Measurements from ENCODE around the gene SLC13A3. TPM values are rescaled to one million over a fixed set of nuclear protein-coding genes. Genes with fewer than 3 reads are reported as not detected.

The SLC13A3 gene
- total RNA-seq, 1 donor from 2014 or later: 7.4 TPM

DNA sequence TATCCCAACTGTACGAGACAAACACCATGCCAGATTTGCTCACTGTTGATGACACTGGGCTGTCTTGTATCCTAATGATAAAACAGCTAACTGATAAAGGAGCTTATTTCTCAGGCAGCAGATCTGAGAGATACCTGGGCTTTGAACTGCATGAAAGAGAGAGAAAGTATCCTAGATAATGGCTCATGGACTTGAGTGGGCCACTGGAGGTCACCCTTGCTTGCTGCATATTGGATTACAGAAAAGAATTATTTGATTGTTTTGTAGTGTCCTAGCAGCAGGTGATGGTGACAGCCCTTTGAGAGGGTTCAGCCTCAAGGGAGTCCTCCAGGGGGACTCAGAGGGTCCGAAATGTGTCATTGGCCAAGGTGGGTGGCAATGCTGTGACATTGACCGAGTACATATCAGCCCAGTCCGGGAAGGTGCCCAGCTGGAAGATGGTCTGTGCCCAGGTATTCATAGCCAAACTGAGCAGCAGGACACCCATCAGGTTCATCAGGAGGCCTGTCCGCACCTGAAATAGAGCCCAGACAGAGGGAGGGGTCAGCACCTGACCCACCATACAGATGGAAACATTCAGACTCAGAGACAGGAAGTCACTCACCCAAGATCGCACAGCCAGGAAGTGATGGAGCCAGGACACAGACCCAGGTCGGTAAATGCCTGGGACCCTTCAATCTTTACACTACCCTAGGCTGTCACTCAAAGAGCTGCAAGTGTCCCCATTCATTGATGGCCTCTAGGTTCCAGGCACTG lies 91.4 kb downstream of the SLC13A3 start:
- H3K27me3 Mint-ChIP-seq (ENCODE audit: insufficient read depth, low read depth): peaks cover 8% of the 10 kb centered on the region
- Histone ChIP-seq H4K20me1 (ENCODE audit: low read depth) (no peaks in the 10 kb centered on the region), H3K36me3 (no peaks in the 10 kb centered on the region), H3K9ac (no peak overlapping the region), H3K4me2 (no peak overlapping the region), H3K4me3 (no peak overlapping the region), H3K4me1 (peaks cover 28% of the 10 kb centered on the region), H3K27me3 (peaks cover 3% of the 10 kb centered on the region), H3K9me3 (ENCODE audit: low read depth) (no peaks in the 10 kb centered on the region), H2AFZ (replicated peaks) (no peak overlapping the region), H3K79me2 (ENCODE audit: low read depth) (no peaks in the 10 kb centered on the region), H3F3A (ENCODE audit: low read depth) (peaks cover 29% of the 10 kb centered on the region), H3K27ac (no peak overlapping the region)
- no peaks in the 10 kb centered on the region for H3K36me3 Mint-ChIP-seq
- TF ChIP-seq CTCF (IDR thresholded peaks at IDR 0.05) (no peak), EZH2 (IDR thresholded peaks at IDR 0.05) (no peak), EZH2phosphoT487 (IDR thresholded peaks at IDR 0.05) (no peak)
- H3K27ac Mint-ChIP-seq: peak overlapping the region; percentile 23
- H3K4me1 Mint-ChIP-seq: peaks cover 39% of the 10 kb centered on the region
- no peak for DNase-seq (ENCODE audit: low spot score)
- H3K9me3 Mint-ChIP-seq: no peaks in the 10 kb centered on the region
- no peak overlapping the region for H3K4me3 Mint-ChIP-seq

DNA sequence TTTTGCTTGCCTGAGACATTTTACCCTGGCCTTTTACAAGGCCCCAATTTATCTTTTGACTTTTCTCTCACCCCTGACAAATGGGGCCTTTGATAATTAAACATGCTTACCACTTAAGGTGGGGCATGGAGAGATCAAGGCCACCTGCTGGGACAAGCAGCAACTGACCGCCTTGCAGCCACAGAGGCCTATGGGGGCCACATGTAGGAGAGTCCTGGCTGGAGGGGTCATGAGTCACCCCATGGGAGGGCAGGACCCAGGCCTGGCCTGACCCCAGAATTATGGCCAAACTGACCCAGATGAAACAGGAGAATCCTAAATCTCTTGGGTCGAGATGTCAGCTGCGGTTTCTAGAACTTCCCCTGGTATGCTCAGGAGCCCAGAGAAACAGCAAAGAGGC lies 92.3 kb downstream of the SLC13A3 start:
- no peaks in the 10 kb centered on the region for H3K9me3 ChIP-seq (ENCODE audit: low read depth)
- H3K4me2 ChIP-seq: peak overlapping the region; percentile 43
- H3K36me3 Mint-ChIP-seq: no peaks in the 10 kb centered on the region
- H3K27ac ChIP-seq: no peak overlapping the region
- no peak for DNase-seq (ENCODE audit: low spot score)
- peaks cover 45% of the 10 kb centered on the region for H3K4me1 Mint-ChIP-seq
- H3K27me3 ChIP-seq: peaks cover 3% of the 10 kb centered on the region
- TF ChIP-seq EZH2phosphoT487 (IDR thresholded peaks at IDR 0.05) (no peak), EZH2 (IDR thresholded peaks at IDR 0.05) (no peak), CTCF (IDR thresholded peaks at IDR 0.05) (no peak)
- H3K4me1 ChIP-seq: peaks cover 28% of the 10 kb centered on the region
- no peak overlapping the region for H2AFZ ChIP-seq (replicated peaks)
- H3K4me3 ChIP-seq: no peak overlapping the region
- H3K9me3 Mint-ChIP-seq: no peaks in the 10 kb centered on the region
- H4K20me1 ChIP-seq (ENCODE audit: low read depth): no peaks in the 10 kb centered on the region
- peak overlapping the region; percentile 31 for H3K27ac Mint-ChIP-seq
- no peak overlapping the region for H3K9ac ChIP-seq
- H3F3A ChIP-seq (ENCODE audit: low read depth): peaks cover 29% of the 10 kb centered on the region
- H3K4me3 Mint-ChIP-seq: no peak overlapping the region
- no peaks in the 10 kb centered on the region for H3K36me3 ChIP-seq
- H3K79me2 ChIP-seq (ENCODE audit: low read depth): no peaks in the 10 kb centered on the region
- H3K27me3 Mint-ChIP-seq (ENCODE audit: insufficient read depth, low read depth): peaks cover 8% of the 10 kb centered on the region

DNA sequence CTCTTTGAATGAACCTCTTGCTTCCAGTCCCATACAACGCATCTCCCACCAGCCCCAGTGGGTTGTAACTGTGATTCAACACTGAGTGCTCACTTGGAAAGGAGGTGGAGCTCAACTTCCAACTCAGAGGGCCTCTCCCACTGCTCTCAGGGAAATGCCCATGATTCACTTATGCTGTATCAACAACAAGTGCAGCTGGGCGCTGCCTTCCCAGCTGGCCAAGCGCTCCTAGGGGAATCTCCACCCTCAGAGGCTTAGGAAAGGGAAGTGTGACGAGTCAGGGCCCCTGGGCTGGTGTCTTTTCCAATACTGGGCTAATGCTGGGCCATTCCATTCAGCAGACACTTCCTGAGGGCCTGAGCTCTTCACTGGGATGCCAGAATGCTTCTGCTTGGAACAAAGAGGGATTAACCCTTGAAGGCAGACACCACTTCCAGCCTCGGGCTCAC lies 92.7 kb downstream of the SLC13A3 start:
- H3K27me3 Mint-ChIP-seq (ENCODE audit: insufficient read depth, low read depth): peaks cover 8% of the 10 kb centered on the region
- no peak overlapping the region for H3K4me3 ChIP-seq
- no peaks in the 10 kb centered on the region for H3K36me3 ChIP-seq
- H3K27ac Mint-ChIP-seq: peak overlapping the region; percentile 96
- no peak for TF ChIP-seq EZH2phosphoT487 (IDR thresholded peaks at IDR 0.05)
- H3K27ac ChIP-seq: no peak overlapping the region
- H3K9me3 ChIP-seq (ENCODE audit: low read depth): no peaks in the 10 kb centered on the region
- peaks cover 3% of the 10 kb centered on the region for H3K27me3 ChIP-seq
- H4K20me1 ChIP-seq (ENCODE audit: low read depth): no peaks in the 10 kb centered on the region
- no peak overlapping the region for H2AFZ ChIP-seq (replicated peaks)
- H3K9me3 Mint-ChIP-seq: no peaks in the 10 kb centered on the region
- H3K4me1 ChIP-seq: peaks cover 28% of the 10 kb centered on the region
- no peaks in the 10 kb centered on the region for H3K79me2 ChIP-seq (ENCODE audit: low read depth)
- H3K9ac ChIP-seq: no peak overlapping the region
- no peak overlapping the region for H3K4me3 Mint-ChIP-seq
- no peaks in the 10 kb centered on the region for H3K36me3 Mint-ChIP-seq
- H3K4me2 ChIP-seq: peak overlapping the region; percentile 43
- peaks cover 47% of the 10 kb centered on the region for H3K4me1 Mint-ChIP-seq
- H3F3A ChIP-seq (ENCODE audit: low read depth): peaks cover 29% of the 10 kb centered on the region
- peak; percentile 58 for DNase-seq (ENCODE audit: low spot score)

Data from neural progenitor cell (in vitro differentiated cells).